ENCODE results near the gene MICU2.

Gene MICU2, protein sequence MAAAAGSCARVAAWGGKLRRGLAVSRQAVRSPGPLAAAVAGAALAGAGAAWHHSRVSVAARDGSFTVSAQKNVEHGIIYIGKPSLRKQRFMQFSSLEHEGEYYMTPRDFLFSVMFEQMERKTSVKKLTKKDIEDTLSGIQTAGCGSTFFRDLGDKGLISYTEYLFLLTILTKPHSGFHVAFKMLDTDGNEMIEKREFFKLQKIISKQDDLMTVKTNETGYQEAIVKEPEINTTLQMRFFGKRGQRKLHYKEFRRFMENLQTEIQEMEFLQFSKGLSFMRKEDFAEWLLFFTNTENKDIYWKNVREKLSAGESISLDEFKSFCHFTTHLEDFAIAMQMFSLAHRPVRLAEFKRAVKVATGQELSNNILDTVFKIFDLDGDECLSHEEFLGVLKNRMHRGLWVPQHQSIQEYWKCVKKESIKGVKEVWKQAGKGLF

DNA sequence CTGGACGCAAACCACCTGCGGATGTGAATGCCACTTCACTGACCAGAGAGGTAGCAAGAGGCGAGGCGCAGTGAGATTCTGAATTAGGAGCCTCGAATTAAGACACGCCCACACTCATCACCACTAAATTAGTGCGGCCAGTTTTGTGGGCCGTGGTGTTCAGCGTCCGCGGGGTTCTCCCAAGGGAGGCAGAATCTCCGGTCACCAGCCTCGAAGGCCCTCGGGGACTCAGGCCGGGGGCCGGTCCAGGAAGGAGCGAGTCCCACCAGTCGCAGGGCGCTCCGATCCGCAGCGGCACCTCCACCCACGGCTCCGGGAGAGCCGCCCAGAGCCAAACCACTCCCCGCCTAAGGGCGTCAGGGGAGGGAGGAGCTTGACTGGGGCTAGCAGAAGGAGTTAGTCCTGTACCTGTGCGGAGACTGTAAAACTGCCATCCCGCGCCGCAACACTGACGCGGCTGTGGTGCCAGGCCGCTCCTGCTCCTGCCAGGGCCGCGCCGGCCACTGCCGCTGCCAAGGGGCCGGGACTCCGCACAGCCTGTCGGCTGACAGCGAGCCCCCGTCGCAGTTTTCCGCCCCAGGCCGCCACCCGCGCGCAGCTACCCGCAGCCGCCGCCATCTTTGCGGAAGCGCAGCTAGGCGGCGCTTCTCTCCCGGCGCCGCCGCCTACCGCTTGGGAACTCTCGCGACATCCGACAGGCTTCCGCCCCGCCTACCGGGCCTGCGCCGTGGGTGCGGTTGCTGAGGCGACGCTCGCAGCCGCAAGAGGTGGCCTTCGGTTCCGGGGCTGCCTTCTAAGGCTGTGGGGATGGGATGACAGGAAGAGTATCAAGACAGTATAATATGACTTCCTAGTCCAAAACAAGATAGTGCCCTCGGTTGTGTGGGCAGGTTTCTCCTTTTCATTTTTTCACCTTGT is at the start of gene MICU2:
Gene MICU2, minus strand, starts transcription at position 640 of the 918 bp plus-strand sequence. Its CDS starts 22 bp downstream, at position 618.
- DNase-seq: peak; percentile 91

DNA sequence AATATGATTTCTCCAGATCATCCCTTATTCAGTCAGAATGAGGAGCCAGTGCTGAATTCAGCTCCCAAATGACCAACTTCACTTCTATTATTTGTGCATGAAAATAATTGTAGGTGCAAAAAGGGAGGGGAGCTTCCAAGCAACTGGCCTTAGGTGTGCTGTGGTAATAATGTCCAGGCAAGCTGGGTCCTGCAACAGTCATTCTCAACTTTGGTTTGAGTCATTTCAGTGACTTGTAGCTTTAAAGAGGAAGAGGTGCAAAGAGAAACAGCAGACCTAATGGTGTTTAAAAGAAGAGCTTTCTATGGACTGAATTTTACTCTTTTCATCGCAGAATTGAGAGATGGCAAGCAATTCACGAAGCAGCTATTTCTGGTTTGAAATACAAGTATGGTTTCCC is 37.7 kb upstream of the MICU2 start:
- DNase-seq: no peak

DNA sequence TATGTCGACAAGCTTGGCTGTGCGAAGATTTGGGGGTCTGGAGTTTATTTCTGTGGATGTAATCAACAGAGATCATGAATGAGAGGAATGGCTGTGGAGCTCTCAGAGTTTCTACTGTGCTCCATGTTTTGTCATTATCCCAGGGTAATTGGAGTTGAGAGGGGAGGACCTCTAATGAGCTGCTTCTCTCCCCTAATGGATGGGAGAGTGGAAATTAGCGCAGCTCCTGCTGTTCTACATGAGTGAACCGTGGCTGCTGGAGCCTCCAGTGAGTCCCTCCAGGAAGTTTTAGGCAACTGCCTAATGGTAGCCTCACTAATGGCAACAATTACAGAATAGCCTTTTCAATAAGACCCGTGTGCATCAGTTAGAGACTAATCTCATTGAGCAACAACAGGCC is 35.6 kb upstream of the MICU2 start:
- no peak for DNase-seq

DNA sequence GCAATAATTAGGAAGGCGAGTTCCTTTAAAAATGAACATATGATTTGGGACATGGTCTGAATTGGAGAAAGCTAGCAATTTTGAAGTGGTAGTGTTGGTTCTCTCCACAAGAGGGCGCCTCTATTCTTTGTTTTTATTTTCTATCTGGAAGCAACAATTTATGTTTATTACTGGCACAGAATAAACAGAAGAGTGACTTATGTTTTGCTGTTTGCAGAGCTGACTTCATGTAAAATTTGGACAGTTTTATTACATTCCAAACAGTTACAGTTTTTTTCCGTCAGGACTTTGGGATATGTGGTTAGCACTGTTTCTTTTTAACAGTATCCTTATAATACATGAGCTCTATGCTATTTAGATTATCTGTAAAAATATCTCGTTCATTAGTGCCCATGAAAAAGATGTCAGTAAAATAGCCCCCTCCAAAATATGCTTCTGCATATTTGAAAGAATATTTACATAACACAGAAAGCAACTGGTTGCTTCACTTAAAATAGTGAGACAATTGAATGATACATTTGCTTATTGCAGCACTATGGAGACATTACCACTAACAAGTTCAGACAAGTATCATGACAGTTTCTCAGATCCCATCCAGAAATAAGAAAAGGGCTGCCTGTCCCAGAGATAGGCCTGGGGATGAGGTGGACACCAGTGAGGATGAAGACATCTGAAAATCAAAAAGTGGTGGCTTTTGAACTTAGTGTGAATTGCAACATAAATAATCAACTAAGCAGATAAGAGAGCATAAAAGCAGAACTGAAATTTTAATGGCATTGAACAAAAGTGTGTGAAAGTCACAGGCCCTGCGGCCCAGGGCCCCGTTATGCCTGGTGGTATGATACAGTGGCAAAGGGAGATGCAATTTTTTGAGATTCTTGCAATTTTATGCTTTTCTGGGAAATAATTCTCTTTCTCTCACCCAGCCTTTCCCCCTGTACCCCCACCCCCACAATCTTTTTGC is 34.6 kb upstream of the MICU2 start:
- DNase-seq: peak; percentile 18

DNA sequence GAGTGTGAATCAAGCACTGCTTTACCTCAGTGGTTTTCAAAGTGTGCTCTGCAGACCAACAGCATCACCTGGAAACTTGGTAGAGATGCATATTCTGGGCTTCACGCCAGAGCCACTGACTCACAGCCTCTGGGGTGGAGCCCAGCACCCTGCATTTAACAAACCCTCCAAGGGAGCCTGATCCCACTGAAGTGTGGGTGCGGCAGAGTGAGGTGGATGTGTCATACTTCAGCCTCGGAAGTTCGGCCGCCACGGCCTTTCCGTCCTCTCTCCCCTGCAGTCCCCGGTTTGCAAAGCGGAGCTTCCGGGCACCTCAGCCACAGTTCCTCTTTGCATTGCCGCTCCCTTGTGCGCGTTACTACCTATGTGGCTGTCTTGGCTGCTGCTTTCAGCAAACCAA is 33.3 kb upstream of the MICU2 start:
- peak; percentile 46 for DNase-seq

DNA sequence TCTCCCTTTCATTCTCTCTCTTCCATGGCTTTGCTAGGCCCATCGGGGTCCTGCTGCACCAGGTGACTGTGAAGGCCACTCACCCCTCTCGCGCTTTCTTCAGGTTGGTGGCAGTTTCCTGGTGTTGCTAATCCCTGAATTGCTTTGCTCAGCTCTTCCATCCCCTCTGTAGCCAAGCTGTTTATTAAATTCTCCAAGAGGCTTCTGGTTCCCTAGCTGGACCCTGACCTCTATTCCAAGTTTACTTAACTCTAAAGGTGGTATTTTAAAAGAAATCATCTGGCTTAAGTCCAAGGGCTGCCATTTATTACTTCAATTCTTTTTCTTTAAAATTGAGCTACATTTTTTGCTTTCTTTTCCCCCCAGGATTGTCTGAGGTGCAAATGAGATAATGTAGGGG is 32.7 kb upstream of the MICU2 start:
- DNase-seq: no peak

DNA sequence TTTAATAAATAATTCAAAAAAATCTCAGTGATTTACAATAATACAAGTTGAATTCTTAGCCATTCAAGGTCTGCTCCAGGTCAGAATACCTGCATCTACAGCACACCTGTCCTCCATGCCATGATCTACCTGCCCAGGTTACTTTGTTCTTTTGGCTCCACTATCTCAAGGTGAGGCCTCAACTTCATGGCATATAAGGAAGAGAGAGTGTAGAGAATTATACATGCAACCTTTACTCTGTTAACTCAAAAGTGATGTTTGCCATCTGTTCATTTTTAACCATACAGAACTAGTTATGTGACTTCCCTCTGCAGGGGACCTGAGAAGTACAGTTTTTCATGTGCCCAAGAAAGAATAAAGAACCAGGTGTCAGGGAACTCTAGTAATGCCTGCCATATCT is 28.2 kb upstream of the MICU2 start:
- DNase-seq: no peak

DNA sequence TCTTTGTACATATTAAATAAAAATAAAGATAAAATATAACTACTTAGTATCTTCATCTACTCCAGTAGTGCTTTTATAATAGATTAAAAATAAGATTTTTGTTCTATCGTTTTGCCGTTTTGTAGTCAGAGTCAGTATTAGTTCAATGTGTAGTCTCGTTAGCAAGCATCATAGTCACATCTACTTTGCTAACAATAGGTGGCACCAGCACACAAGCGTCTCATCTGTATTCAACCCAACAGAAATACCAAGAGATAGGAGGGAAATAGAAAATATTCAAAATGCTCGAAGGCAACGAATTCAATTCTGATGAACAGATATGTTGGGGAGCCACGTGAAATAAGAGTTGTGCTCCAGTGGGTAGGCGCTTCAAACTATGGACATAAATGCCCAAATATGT is 21.4 kb upstream of the MICU2 start:
- DNase-seq: peak; percentile 55

DNA sequence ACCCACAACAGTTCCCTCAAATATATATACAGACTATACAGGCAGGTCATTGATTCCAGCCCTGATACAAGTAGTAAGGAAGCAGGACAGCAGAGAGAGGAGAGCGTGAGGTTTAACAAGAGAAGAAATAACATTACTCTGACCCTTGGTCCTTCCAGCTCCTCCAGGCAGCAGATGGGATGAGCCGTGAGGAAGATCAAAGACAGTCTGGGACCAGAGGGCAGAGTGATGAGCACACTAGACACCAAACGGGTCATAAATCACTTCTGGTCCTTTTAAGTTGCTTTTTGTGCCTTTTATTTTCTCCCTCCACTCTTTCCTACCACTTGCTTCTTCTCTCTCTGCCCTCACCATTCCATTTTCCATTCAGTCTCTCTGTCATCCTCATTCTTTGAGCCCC is 16.9 kb upstream of the MICU2 start:
- DNase-seq: no peak

DNA sequence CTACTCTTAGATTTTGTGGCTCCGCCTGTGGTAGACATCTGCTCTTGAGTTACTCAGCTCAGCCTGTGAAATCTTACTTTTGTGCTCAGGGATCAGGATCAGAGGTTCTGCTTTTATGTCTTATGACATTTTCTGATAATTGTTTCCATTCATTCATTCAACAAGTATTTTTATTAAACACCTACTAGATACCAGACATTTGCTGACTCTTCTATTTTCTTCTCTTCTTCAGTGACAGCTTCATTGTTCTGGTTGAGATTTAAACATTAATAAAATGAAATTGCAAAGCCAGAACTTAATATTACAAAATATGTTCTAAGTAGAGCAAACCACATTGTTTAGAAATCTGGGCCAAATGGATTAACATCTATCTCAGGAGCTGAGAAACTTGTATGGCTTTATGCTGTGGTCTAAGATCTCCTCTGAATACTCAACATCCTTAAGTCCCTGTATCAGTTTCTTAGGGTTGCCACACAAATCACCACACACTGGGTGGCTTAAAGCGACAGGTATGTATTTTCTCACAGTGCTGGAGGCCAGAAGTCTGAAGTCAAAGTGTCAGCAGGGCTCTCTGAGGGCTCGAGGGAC is 15.8 kb upstream of the MICU2 start:
- DNase-seq: peak; percentile 9

DNA sequence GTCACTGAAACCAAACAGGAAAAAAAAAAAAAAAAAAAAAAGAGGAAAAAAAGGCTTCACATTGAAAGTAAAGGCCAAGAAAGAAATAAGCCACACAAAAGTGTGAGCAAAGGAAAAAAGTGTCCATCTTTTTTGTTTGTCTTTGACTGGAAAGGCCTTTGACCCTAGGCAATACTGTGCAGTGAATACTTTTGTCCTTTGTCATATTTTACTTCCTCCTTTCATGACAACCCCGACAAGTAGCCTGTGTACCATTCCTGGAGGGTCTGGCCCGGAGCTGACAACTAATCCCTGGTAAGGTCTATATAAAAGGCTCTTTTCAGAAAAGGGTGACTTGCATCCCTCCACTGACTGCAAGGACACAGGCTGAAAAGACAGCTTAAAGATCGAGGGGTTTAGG is 12.9 kb upstream of the MICU2 start:
- DNase-seq: no peak

DNA sequence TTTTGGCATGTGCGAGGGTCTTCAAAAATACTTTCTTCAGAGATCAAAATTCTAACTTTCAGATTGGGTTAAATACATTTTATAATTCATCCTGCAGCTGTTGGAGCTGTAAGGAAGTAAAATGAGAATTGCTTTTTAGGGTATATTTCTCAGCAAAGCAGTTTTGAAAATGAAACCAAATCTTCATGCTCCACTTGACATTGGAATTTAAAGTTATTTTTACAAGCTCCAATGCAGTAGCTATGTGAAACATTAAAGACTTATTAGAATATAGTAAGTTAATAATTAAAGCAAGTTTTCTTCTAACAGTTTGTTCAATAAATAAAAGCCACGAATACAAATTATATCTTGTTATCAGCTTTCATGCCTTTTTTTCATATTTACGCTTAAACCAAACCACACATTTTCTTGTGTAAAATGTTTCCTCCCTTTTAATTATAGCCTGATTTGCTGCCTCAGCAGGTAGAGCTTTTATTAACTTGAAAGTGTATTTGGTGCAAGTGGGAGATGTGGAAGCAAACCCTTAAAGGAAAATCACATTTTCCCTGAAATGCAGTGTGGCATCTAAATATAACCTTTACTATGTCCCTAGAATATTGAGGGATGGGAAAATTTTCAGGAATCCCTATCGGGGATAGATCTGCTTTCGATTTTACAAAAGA is 12.4 kb upstream of the MICU2 start:
- no peak for DNase-seq

DNA sequence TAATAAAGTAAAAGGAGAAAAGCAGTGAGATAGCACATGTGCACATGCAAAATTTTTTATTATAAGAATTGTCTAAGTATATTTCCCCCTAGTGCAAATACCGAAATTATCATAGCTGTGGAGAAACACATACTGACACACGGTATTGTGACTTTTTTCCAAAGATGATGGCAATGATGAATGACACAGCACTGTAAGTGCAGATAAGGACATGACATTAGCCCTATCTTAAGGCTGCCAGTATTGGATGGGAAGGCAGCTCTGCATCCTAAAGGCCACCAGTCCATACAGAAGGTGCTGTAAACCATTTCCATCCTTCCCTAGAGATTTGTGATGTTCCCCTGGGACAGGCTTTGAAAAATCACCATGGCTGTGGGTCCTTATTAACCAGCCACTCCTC is 11.5 kb upstream of the MICU2 start:
- DNase-seq: no peak

DNA sequence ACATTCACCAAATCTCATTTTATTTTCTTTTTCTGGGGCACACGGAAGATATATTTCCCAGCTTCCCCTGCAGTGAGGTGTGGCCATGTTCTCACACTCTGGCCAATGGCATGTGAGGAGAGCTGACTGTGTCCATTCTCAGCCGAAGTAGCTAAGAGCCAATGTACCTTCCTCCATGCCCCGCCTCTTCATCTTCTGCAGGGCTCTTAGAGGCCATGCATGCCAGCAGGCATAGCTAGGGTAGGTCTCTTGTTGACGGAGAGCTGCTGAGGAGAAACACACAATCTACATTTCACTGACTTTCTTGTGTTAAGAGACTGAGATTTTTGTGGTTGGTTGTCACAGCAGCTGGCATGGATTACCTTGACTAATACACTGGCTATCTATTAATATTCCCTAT is 9.8 kb upstream of the MICU2 start:
- no peak for DNase-seq

DNA sequence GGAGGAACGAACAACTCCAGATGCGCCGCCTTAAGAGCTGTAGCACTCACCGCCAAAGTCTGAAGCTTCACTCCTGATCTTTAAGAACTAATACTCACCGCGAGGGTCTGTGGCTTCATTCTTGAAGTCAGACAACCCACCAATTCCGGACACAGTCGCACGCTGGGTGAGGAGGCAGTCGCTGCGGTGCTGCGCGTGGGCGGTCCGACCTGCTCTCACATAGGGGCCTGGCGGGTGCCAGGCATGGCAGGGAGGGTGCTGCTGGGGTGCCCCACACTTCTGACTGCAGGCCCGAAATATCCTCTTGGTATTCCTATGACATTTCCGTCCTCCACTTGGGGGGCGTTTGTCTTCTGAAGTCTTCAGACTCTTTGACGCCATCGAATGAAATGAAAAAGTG is 7.4 kb upstream of the MICU2 start:
- DNase-seq: no peak

DNA sequence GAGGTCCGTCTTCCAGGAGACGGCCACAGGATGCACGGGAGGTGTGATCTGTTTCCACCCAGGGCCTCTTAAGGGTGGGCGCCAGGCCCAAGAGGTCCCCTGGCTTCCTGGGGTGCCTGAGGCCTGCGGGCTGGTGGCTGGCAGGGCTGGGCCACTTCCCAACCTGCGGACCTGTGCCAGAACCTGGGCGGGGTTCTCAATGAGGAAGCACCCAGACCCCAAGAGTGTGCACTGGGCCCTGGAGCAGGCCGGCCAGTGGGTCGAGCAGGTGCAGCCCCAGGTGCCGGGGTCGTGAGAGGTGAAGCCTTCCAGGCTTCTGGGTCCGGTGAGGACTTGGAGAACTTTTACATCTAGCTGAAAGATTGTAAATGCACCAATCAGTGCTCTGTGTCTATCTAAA is 6.7 kb upstream of the MICU2 start:
- DNase-seq: no peak

DNA sequence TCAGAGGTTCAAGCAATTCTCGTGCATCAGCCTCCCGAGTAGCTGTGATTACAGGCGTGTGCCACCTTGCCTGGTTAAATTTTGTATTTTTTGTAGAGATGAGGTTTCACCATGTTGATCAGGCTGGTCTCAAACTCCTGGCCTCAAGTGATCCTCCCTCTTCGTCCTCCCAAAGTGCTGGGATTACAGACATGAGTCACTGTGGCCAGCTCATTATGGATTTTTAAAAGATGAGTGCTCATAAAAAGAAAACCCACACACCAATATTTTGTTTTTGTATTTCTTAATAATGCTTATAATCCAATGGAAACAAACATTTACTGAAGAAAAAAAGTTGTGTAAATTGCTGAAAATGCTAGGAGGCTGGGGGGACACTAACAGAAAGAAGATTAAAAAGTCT is 5.0 kb upstream of the MICU2 start:
- DNase-seq: peak; percentile 43

DNA sequence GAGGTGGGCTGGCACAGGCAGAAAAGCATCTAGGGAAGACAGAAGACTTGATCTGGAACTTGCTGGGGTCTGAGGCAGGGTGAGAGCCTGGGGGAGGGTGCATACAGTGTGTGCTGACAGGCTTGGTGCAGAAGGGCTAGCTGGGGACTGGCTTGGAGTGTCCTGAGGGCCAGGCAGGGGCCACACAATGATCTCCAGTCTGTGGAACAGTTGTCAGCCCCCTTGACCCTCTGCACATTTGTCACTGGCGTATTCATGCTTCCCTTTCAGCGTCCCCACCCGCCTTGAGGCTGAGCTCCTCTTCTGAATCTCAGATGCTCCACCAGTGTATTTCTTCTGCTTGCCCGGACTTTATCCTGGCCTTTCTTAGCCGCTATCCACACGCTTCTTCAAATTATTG is 2.8 kb upstream of the MICU2 start:
- DNase-seq: no peak

DNA sequence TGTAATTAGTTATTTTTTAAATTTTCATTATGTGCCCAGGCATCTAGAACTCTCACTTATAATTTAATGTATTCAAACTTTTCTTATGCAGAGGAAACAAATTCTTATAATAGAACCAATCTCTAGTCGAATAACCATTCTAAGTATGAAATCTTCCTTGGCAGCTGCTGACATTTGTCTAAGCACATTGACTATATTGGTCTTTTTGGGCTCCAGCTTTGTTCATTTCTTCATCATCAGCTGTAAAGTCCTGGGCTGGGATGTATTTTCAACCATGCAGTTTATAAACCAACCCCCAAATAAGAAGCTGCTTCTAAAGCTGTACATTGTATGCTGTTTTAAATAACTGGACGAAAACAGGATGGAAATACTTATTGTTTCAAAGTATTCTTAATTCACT is 2.3 kb upstream of the MICU2 start:
- no peak for DNase-seq

DNA sequence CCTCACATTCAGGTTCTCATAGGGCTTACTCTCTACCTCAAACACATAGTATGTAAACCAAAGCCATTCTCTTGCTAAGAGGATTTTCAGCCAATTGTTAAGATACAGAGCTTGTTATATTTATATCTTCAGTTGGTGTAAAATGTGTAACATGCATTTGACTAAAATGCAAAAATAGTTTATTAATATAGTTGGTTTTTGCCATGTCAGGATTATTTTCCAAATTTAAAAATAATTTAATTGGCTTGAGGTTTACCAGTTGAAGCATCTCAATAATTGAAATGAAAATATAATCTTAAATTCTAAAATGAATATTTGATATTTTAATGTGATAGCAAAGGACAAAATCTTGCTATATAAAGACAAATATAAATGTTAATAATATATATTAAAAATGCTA is 7.2 kb downstream of the MICU2 start:
- DNase-seq: no peak

DNA sequence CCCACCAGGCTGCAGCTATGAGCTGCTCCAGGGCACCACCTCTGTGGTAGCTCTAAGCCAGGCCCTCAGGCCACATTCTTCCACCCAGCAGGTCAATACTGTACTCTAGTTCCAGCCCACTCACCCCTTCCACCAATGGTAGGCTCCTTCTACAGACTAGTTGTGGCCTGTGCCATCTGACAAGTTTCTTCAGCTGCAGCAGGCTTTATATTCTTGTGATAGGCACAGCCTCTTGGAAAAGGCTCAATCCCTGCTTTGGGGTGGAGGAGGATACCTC is 8.5 kb downstream of the MICU2 start:
- no peak for DNase-seq

Measured in HCEC 1CT (cell line).